A549 (cell line): ENCODE results near the gene NOP9. TPM values are rescaled to one million over a fixed set of nuclear protein-coding genes. Genes with fewer than 3 reads are reported as not detected.

Experiments used
- ATAC-seq, 2 experiments: fragments of 200-7000 bp in 1 of 2; fragments of >200 bp in 1 of 2; cut with Nextera tagmentation in 1 of 2; cut with Tn5 transposase in 1 of 2; 3 replicates each; pipeline versions ENCODE4 v1.8.0 to v1.9.1; 2018 to 2020; ENCODE audit warnings: mild to moderate bottlenecking in 1 of 2, moderate library complexity in 1 of 2
- CTCF ChIA-PET: fragments of 300-600 bp; sonication (Branson Sonifier 250); formaldehyde crosslinking; extraction: SDS; loops from one replicate; lab custom pipeline; 2021; ENCODE audit warnings: antibody characterized with exemption, inconsistent platforms; lab: Yijun Ruan, JAX
- POLR2A ChIA-PET: fragments of 350-600 bp; formaldehyde crosslinking; extraction: SDS; loops from one replicate; lab custom pipeline; 2021; ENCODE audit warnings: antibody characterized with exemption, inconsistent platforms; lab: Yijun Ruan, JAX
- DNase-seq, 2 experiments: peaks; one replicate each; pipeline versions ENCODE4 v3.0.0 to v3.0.0-alpha.2; 2011 to 2016; ENCODE audit warnings: low read depth in 1 of 2, low spot score in 1 of 2
- FAIRE-seq: peaks from 2 replicates; lab custom pipeline; 2011; peaks lifted over from hg19 to GRCh38; lab: Jason Lieb, UNC
- H3K27ac ChIP-seq, 2 experiments: fragments of >200 bp; sonication (Bioruptor Twin); formaldehyde crosslinking; 3 replicates each; pipeline ENCODE4 v1.5.1; 2016 to 2017
- H3K4me1 ChIP-seq: fragments of >200 bp; sonication (Bioruptor Twin); formaldehyde crosslinking; 3 replicates; pipeline ENCODE4 v1.6.1; 2016
- H3K4me2 ChIP-seq: fragments of >200 bp; sonication (Bioruptor Twin); formaldehyde crosslinking; 3 replicates; pipeline ENCODE4 v1.6.1; 2016
- H3K4me3 ChIP-seq: fragments of >200 bp; sonication (Bioruptor Twin); formaldehyde crosslinking; 3 replicates; pipeline ENCODE4 v1.5.1; 2016
- H3K9me3 ChIP-seq: fragments of >200 bp; sonication (Bioruptor Twin); formaldehyde crosslinking; 3 replicates; pipeline ENCODE4 v1.6.1; 2016
- ATOH8 ChIP-seq: fragments of 250-450 bp; sonication (Bioruptor Pico); IDR thresholded peaks from 2 replicates; pipeline ENCODE4 v1.5.0; 2020; ENCODE audit warnings: low read depth, mild to moderate bottlenecking, moderate library complexity
- CBX2 ChIP-seq: fragments of 200-600 bp; sonication (generic); IDR thresholded peaks from 2 replicates; pipeline ENCODE4 v1.6.1; 2016; ENCODE audit warnings: low read depth, mild to moderate bottlenecking, borderline replicate concordance
- CHD4 ChIP-seq: fragments of 200-600 bp; sonication (generic); IDR thresholded peaks from 2 replicates; pipeline ENCODE4 v1.6.1; 2016; ENCODE audit warnings: antibody characterized with exemption, mild to moderate bottlenecking, borderline replicate concordance
- CTCF ChIP-seq: fragments of >200 bp; sonication (Bioruptor Twin); formaldehyde crosslinking; IDR thresholded peaks from 3 replicates; pipeline ENCODE4 v1.5.1; 2016
- EP300 ChIP-seq, 2 experiments: fragments of >200 bp; sonication (Bioruptor Twin); formaldehyde crosslinking; IDR thresholded peaks; 2 replicates in 1 of 2; 3 replicates in 1 of 2; pipeline ENCODE4 v1.6.1; 2016 to 2017
- HDAC2 ChIP-seq: fragments of 200-600 bp; sonication (generic); IDR thresholded peaks from 2 replicates; pipeline ENCODE4 v1.6.1; 2016
- MAX ChIP-seq: IDR thresholded peaks from 2 replicates; pipeline ENCODE4 v1.6.1; 2012
- NFE2L2 ChIP-seq: fragments of 150-350 bp; conservative IDR thresholded peaks from 2 replicates; pipeline ENCODE4 v1.6.1; 2014; ENCODE audit warnings: low read length
- RAD21 ChIP-seq, 2 experiments: fragments of >200 bp in 1 of 2; sonication (Bioruptor Twin) in 1 of 2; formaldehyde crosslinking in 1 of 2; IDR thresholded peaks in 1 of 2; conservative IDR thresholded peaks in 1 of 2; 2 replicates in 1 of 2; 3 replicates in 1 of 2; pipeline ENCODE4 v1.6.1; 2012 to 2018; ENCODE audit warnings: inconsistent platforms in 1 of 2
- RARB ChIP-seq: fragments of 250-450 bp; sonication (Bioruptor Pico); IDR thresholded peaks from 2 replicates; pipeline ENCODE4 v1.8.0; 2021; ENCODE audit warnings: mild to moderate bottlenecking, moderate library complexity
- RCOR1 ChIP-seq: fragments of 150-350 bp; IDR thresholded peaks from 2 replicates; pipeline ENCODE4 v1.6.1; 2014; ENCODE audit warnings: antibody characterized with exemption, low read length, low read depth
- SREBF2 ChIP-seq: fragments of 450-650 bp; IDR thresholded peaks from 2 replicates; pipeline ENCODE4 v1.6.1; 2014; ENCODE audit warnings: mild to moderate bottlenecking, moderate library complexity
- TFCP2L1 ChIP-seq: fragments of 250-450 bp; sonication (Bioruptor Pico); IDR thresholded peaks from 2 replicates; pipeline ENCODE4 v1.5.0; 2021; ENCODE audit warnings: mild to moderate bottlenecking
- TP53 ChIP-seq: fragments of 250-450 bp; sonication (Bioruptor Pico); IDR thresholded peaks from 2 replicates; pipeline ENCODE4 v1.5.0; 2021; ENCODE audit warnings: mild to moderate bottlenecking, moderate library complexity
- WGBS: methylation state at CpG from one replicate; pipeline ENCODE4 v1.1.6; 2017; ENCODE audit errors: missing lambda C conversion rate; 5-methylcytosine and 5-hydroxymethylcytosine counted together
- polyA plus RNA-seq, 4 experiments: library from polyadenylated mRNA; depleted of rRNA in 3 of 4; stranded (reverse); fragments of >200 nt; fragmentation: RNase III in 1 of 4; extraction: RNeasy Plus Mini Kit Qiagen cat#74134 plus additional on column Dnase treatment in 1 of 4; gene quantifications; 2 replicates in 3 of 4; 3 replicates in 1 of 4; pipeline ENCODE4 v1.2.3, GENCODE V29; 2011 to 2017
- small RNA-seq, 6 experiments: library from RNA; depleted of rRNA; stranded (forward); fragments of <200 nt; gene quantifications; one replicate each; pipeline ENCODE3, GENCODE V24; 2012

The NOP9 gene
- polyA plus RNA-seq, 2 of the 4 experiments (the other 2 are of a cell fraction), result 16.5 to 24.5 TPM

GRCh38 chr14:24356208-24356607, 56.6 kb downstream of the NOP9 start:
- Histone ChIP-seq H3K4me3 (no peak overlapping the region), H3K4me2 (no peak overlapping the region), H3K4me1 (peaks cover 17% of the 10 kb centered on the region), H3K27ac (no peak overlapping the region), H3K9me3 (no peaks in the 10 kb centered on the region)
- no peak for TF ChIP-seq NFE2L2
- no peak for TF ChIP-seq HDAC2
- no peak for TF ChIP-seq CHD4
- TF ChIP-seq CTCF, result no peak
- no peak for TF ChIP-seq RCOR1
- no peak for TF ChIP-seq ATOH8 (CRISPR knock-in tag)
- TF ChIP-seq SREBF2, result no peak
- no peak for TF ChIP-seq EP300 (IDR thresholded peaks at IDR 0.05)
- no peak for TF ChIP-seq RAD21 (conservative IDR thresholded peaks at IDR 0.05 in 1 of 2, IDR thresholded peaks at IDR 0.05 in 1 of 2)
- no peak for TF ChIP-seq RARB (CRISPR knock-in tag)
- no peak for TF ChIP-seq MAX
- TF ChIP-seq TFCP2L1 (CRISPR knock-in tag), result no peak
- no peak for TF ChIP-seq TP53 (CRISPR knock-in tag)
- no peak for TF ChIP-seq CBX2
- FAIRE-seq (no peak), DNase-seq (no peak), ATAC-seq (no peak)
- POLR2A ChIA-PET, result no interaction called here
- WGBS, result 40% methylated on average over 4 of the region's 4 CpGs
- CTCF ChIA-PET, result interaction anchor here (1.0 to 6.0 kb wide), 3 partner anchors 23 to 80 kb away, joined by 3 to 35 read pairs (median 4); partner anchors contain the start of gene ADCY4

Small RNAs within 50 kb of the gene (small RNA-seq; reads per million reads assigned to genes)
- 0 reads per million in 6 experiments for gene RF00026

Other genes starting within 250 kb of the NOP9 start
Only the 30 nearest of the 34 such genes appear.
- 27.9 and 30.2 TPM in 2 replicates for gene DCAF11, start 185.1 kb upstream of the NOP9 start, polyA plus RNA-seq (2011; rRNA removed)
- gene DCAF11, start 185.1 kb upstream of the NOP9 start, polyA plus RNA-seq (2017; fragmentation: RNase III; extraction: RNeasy Plus Mini Kit Qiagen cat#74134 plus additional on column Dnase treatment), result 22.2 to 31.4 TPM (median 30.7 TPM) in 3 replicates
- gene NRL, start 184.9 kb upstream of the NOP9 start, polyA plus RNA-seq (2011; rRNA removed), result 0.86 and 0.97 TPM in 2 replicates
- 0.84 to 0.93 TPM (median 0.88 TPM) in 3 replicates for gene NRL, start 184.9 kb upstream of the NOP9 start, polyA plus RNA-seq (2017; fragmentation: RNase III; extraction: RNeasy Plus Mini Kit Qiagen cat#74134 plus additional on column Dnase treatment)
- 0.06 TPM in 1 of 2 replicates, not detected in the other for gene FITM1, start 169.2 kb upstream of the NOP9 start, polyA plus RNA-seq (2011; rRNA removed)
- gene FITM1, start 169.2 kb upstream of the NOP9 start, polyA plus RNA-seq (2017; fragmentation: RNase III; extraction: RNeasy Plus Mini Kit Qiagen cat#74134 plus additional on column Dnase treatment), result 0.36 TPM in 1 of 3 replicates, not detected in the others
- 77.3 and 83.6 TPM in 2 replicates for gene PSME1, start 163.7 kb upstream of the NOP9 start, polyA plus RNA-seq (2011; rRNA removed)
- 124 to 139 TPM (median 134 TPM) in 3 replicates for gene PSME1, start 163.7 kb upstream of the NOP9 start, polyA plus RNA-seq (2017; fragmentation: RNase III; extraction: RNeasy Plus Mini Kit Qiagen cat#74134 plus additional on column Dnase treatment)
- gene EMC9, start 158.3 kb upstream of the NOP9 start, polyA plus RNA-seq (2011; rRNA removed), result 20.7 and 21.5 TPM in 2 replicates
- gene EMC9, start 158.3 kb upstream of the NOP9 start, polyA plus RNA-seq (2017; fragmentation: RNase III; extraction: RNeasy Plus Mini Kit Qiagen cat#74134 plus additional on column Dnase treatment), result 46.5 to 51.7 TPM (median 48.5 TPM) in 3 replicates
- 137 and 168 TPM in 2 replicates for gene PSME2, start 153.2 kb upstream of the NOP9 start, polyA plus RNA-seq (2011; rRNA removed)
- gene PSME2, start 153.2 kb upstream of the NOP9 start, polyA plus RNA-seq (2017; fragmentation: RNase III; extraction: RNeasy Plus Mini Kit Qiagen cat#74134 plus additional on column Dnase treatment), result 144 to 193 TPM (median 161 TPM) in 3 replicates
- gene RNF31, start 152.4 kb upstream of the NOP9 start, polyA plus RNA-seq (2011; rRNA removed), result 5.7 and 19.1 TPM in 2 replicates
- 20.2 to 25.3 TPM (median 20.8 TPM) in 3 replicates for gene RNF31, start 152.4 kb upstream of the NOP9 start, polyA plus RNA-seq (2017; fragmentation: RNase III; extraction: RNeasy Plus Mini Kit Qiagen cat#74134 plus additional on column Dnase treatment)
- gene IRF9, start 138.6 kb upstream of the NOP9 start, polyA plus RNA-seq (2011; rRNA removed), result 23.1 and 30.2 TPM in 2 replicates
- gene IRF9, start 138.6 kb upstream of the NOP9 start, polyA plus RNA-seq (2017; fragmentation: RNase III; extraction: RNeasy Plus Mini Kit Qiagen cat#74134 plus additional on column Dnase treatment), result 14.4 to 24.2 TPM (median 19.0 TPM) in 3 replicates
- 1.9 and 2.8 TPM in 2 replicates for gene REC8, start 127.8 kb upstream of the NOP9 start, polyA plus RNA-seq (2011; rRNA removed)
- gene REC8, start 127.8 kb upstream of the NOP9 start, polyA plus RNA-seq (2017; fragmentation: RNase III; extraction: RNeasy Plus Mini Kit Qiagen cat#74134 plus additional on column Dnase treatment), result 4.2 to 5.1 TPM (median 4.4 TPM) in 3 replicates
- 37.1 and 45.3 TPM in 2 replicates for gene IPO4, start 111.0 kb upstream of the NOP9 start, polyA plus RNA-seq (2011; rRNA removed)
- 86.1 to 95.8 TPM (median 91.7 TPM) in 3 replicates for gene IPO4, start 111.0 kb upstream of the NOP9 start, polyA plus RNA-seq (2017; fragmentation: RNase III; extraction: RNeasy Plus Mini Kit Qiagen cat#74134 plus additional on column Dnase treatment)
- 48.0 and 74.9 TPM in 2 replicates for gene TM9SF1, start 104.4 kb upstream of the NOP9 start, polyA plus RNA-seq (2011; rRNA removed)
- 51.5 to 62.2 TPM (median 60.1 TPM) in 3 replicates for gene TM9SF1, start 104.4 kb upstream of the NOP9 start, polyA plus RNA-seq (2017; fragmentation: RNase III; extraction: RNeasy Plus Mini Kit Qiagen cat#74134 plus additional on column Dnase treatment)
- 0.09 TPM in 1 of 2 replicates, not detected in the other for gene TSSK4, start 94.2 kb upstream of the NOP9 start, polyA plus RNA-seq (2011; rRNA removed)
- 0.13 TPM in 1 of 3 replicates, not detected in the others for gene TSSK4, start 94.2 kb upstream of the NOP9 start, polyA plus RNA-seq (2017; fragmentation: RNase III; extraction: RNeasy Plus Mini Kit Qiagen cat#74134 plus additional on column Dnase treatment)
- gene CHMP4A, start 86.4 kb upstream of the NOP9 start, polyA plus RNA-seq (2011; rRNA removed), result 74.9 and 102 TPM in 2 replicates
- 112 to 124 TPM (median 117 TPM) in 3 replicates for gene CHMP4A, start 86.4 kb upstream of the NOP9 start, polyA plus RNA-seq (2017; fragmentation: RNase III; extraction: RNeasy Plus Mini Kit Qiagen cat#74134 plus additional on column Dnase treatment)
- 31.8 and 38.6 TPM in 2 replicates for gene MDP1, start 83.8 kb upstream of the NOP9 start, polyA plus RNA-seq (2011; rRNA removed)
- gene MDP1, start 83.8 kb upstream of the NOP9 start, polyA plus RNA-seq (2017; fragmentation: RNase III; extraction: RNeasy Plus Mini Kit Qiagen cat#74134 plus additional on column Dnase treatment), result 21.0 to 21.6 TPM (median 21.4 TPM) in 3 replicates
- gene NEDD8, start 67.5 kb upstream of the NOP9 start, polyA plus RNA-seq (2011; rRNA removed), result 381 and 433 TPM in 2 replicates
- gene NEDD8, start 67.5 kb upstream of the NOP9 start, polyA plus RNA-seq (2017; fragmentation: RNase III; extraction: RNeasy Plus Mini Kit Qiagen cat#74134 plus additional on column Dnase treatment), result 561 to 594 TPM (median 589 TPM) in 3 replicates
- 91.7 and 108 TPM in 2 replicates for gene GMPR2, start 66.9 kb upstream of the NOP9 start, polyA plus RNA-seq (2011; rRNA removed)
- gene GMPR2, start 66.9 kb upstream of the NOP9 start, polyA plus RNA-seq (2017; fragmentation: RNase III; extraction: RNeasy Plus Mini Kit Qiagen cat#74134 plus additional on column Dnase treatment), result 64.8 to 71.2 TPM (median 70.0 TPM) in 3 replicates
- gene TINF2, start 57.2 kb upstream of the NOP9 start, polyA plus RNA-seq (2011; rRNA removed), result 51.3 and 73.0 TPM in 2 replicates
- gene TINF2, start 57.2 kb upstream of the NOP9 start, polyA plus RNA-seq (2017; fragmentation: RNase III; extraction: RNeasy Plus Mini Kit Qiagen cat#74134 plus additional on column Dnase treatment), result 33.1 to 44.5 TPM (median 38.5 TPM) in 3 replicates
- 0.61 and 1.7 TPM in 2 replicates for gene TGM1, start 36.7 kb upstream of the NOP9 start, polyA plus RNA-seq (2011; rRNA removed)
- gene TGM1, start 36.7 kb upstream of the NOP9 start, polyA plus RNA-seq (2017; fragmentation: RNase III; extraction: RNeasy Plus Mini Kit Qiagen cat#74134 plus additional on column Dnase treatment), result 1.3 to 1.8 TPM (median 1.4 TPM) in 3 replicates
- gene RABGGTA, start 28.3 kb upstream of the NOP9 start, polyA plus RNA-seq (2011; rRNA removed), result 18.6 and 22.4 TPM in 2 replicates
- 17.2 to 23.1 TPM (median 21.9 TPM) in 3 replicates for gene RABGGTA, start 28.3 kb upstream of the NOP9 start, polyA plus RNA-seq (2017; fragmentation: RNase III; extraction: RNeasy Plus Mini Kit Qiagen cat#74134 plus additional on column Dnase treatment)
- 17.4 and 17.9 TPM in 2 replicates for gene DHRS1, start 70 bp upstream of the NOP9 start, polyA plus RNA-seq (2011; rRNA removed)
- gene DHRS1, start 70 bp upstream of the NOP9 start, polyA plus RNA-seq (2017; fragmentation: RNase III; extraction: RNeasy Plus Mini Kit Qiagen cat#74134 plus additional on column Dnase treatment), result 13.8 to 15.2 TPM (median 15.1 TPM) in 3 replicates
- 0.31 and 0.32 TPM in 2 replicates for gene CIDEB, start 8.1 kb downstream of the NOP9 start, polyA plus RNA-seq (2011; rRNA removed)
- gene CIDEB, start 8.1 kb downstream of the NOP9 start, polyA plus RNA-seq (2017; fragmentation: RNase III; extraction: RNeasy Plus Mini Kit Qiagen cat#74134 plus additional on column Dnase treatment), result 0.33 to 0.99 TPM (median 0.79 TPM) in 3 replicates
- 5.8 and 7.6 TPM in 2 replicates for gene LTB4R2, start 10.3 kb downstream of the NOP9 start, polyA plus RNA-seq (2011; rRNA removed)
- 8.4 to 9.9 TPM (median 8.6 TPM) in 3 replicates for gene LTB4R2, start 10.3 kb downstream of the NOP9 start, polyA plus RNA-seq (2017; fragmentation: RNase III; extraction: RNeasy Plus Mini Kit Qiagen cat#74134 plus additional on column Dnase treatment)
- gene LTB4R, start 11.7 kb downstream of the NOP9 start, polyA plus RNA-seq (2011; rRNA removed), result 10.2 and 13.2 TPM in 2 replicates
- gene LTB4R, start 11.7 kb downstream of the NOP9 start, polyA plus RNA-seq (2017; fragmentation: RNase III; extraction: RNeasy Plus Mini Kit Qiagen cat#74134 plus additional on column Dnase treatment), result 8.3 to 9.4 TPM (median 8.3 TPM) in 3 replicates
- not detected in 2 replicates for gene ADCY4, start 35.2 kb downstream of the NOP9 start, polyA plus RNA-seq (2011; rRNA removed)
- not detected in 3 replicates for gene ADCY4, start 35.2 kb downstream of the NOP9 start, polyA plus RNA-seq (2017; fragmentation: RNase III; extraction: RNeasy Plus Mini Kit Qiagen cat#74134 plus additional on column Dnase treatment)
- gene RIPK3, start 40.1 kb downstream of the NOP9 start, polyA plus RNA-seq (2011; rRNA removed), result not detected in 2 replicates
- gene RIPK3, start 40.1 kb downstream of the NOP9 start, polyA plus RNA-seq (2017; fragmentation: RNase III; extraction: RNeasy Plus Mini Kit Qiagen cat#74134 plus additional on column Dnase treatment), result not detected in 3 replicates
- gene NFATC4, start 68.3 kb downstream of the NOP9 start, polyA plus RNA-seq (2011; rRNA removed), result 0.32 and 0.62 TPM in 2 replicates
- gene NFATC4, start 68.3 kb downstream of the NOP9 start, polyA plus RNA-seq (2017; fragmentation: RNase III; extraction: RNeasy Plus Mini Kit Qiagen cat#74134 plus additional on column Dnase treatment), result 0.04 to 0.25 TPM (median 0.10 TPM) in 3 replicates
- gene NYNRIN, start 99.2 kb downstream of the NOP9 start, polyA plus RNA-seq (2011; rRNA removed), result 0.44 and 0.60 TPM in 2 replicates
- 0.17 to 0.29 TPM (median 0.19 TPM) in 3 replicates for gene NYNRIN, start 99.2 kb downstream of the NOP9 start, polyA plus RNA-seq (2017; fragmentation: RNase III; extraction: RNeasy Plus Mini Kit Qiagen cat#74134 plus additional on column Dnase treatment)
- 1.3 and 1.6 TPM in 2 replicates for gene CBLN3, start 129.8 kb downstream of the NOP9 start, polyA plus RNA-seq (2011; rRNA removed)
- gene CBLN3, start 129.8 kb downstream of the NOP9 start, polyA plus RNA-seq (2017; fragmentation: RNase III; extraction: RNeasy Plus Mini Kit Qiagen cat#74134 plus additional on column Dnase treatment), result 1.1 to 1.5 TPM (median 1.4 TPM) in 3 replicates
- gene KHNYN, start 130.1 kb downstream of the NOP9 start, polyA plus RNA-seq (2011; rRNA removed), result 19.0 and 25.0 TPM in 2 replicates
- 23.5 to 26.4 TPM (median 25.2 TPM) in 3 replicates for gene KHNYN, start 130.1 kb downstream of the NOP9 start, polyA plus RNA-seq (2017; fragmentation: RNase III; extraction: RNeasy Plus Mini Kit Qiagen cat#74134 plus additional on column Dnase treatment)
- 57.3 and 64.4 TPM in 2 replicates for gene SDR39U1, start 142.9 kb downstream of the NOP9 start, polyA plus RNA-seq (2011; rRNA removed)
- gene SDR39U1, start 142.9 kb downstream of the NOP9 start, polyA plus RNA-seq (2017; fragmentation: RNase III; extraction: RNeasy Plus Mini Kit Qiagen cat#74134 plus additional on column Dnase treatment), result 48.1 to 61.1 TPM (median 57.6 TPM) in 3 replicates